Measurements from ENCODE around the gene RHBDL2.
"Not testable (repeated sequence)": the region's sequence is repeated elsewhere in the genome, so short reads cannot be mapped to it uniquely, and the experiment has no call there.

RHBDL2 gene

GRCh38 chr1:38941527-38942019 lies at the start of gene RHBDL2:
TSS of gene RHBDL2 (minus strand) at chr1:38941830. CDS start at chr1:38919212, 22,618 bp downstream.
- Mint-ChIP-seq H3K27me3 (no peaks in the 10 kb centered on the region), H3K4me1 (ENCODE audit: low read depth) (no peaks in the 10 kb centered on the region), H3K27ac (no peak within 1 kb of the TSS), H3K36me3 (ENCODE audit: low read depth) (no peaks in the 10 kb centered on the region), H3K4me3 (no peak within 1 kb of the TSS), H3K9me3 (no peaks in the 10 kb centered on the region)

DNA sequence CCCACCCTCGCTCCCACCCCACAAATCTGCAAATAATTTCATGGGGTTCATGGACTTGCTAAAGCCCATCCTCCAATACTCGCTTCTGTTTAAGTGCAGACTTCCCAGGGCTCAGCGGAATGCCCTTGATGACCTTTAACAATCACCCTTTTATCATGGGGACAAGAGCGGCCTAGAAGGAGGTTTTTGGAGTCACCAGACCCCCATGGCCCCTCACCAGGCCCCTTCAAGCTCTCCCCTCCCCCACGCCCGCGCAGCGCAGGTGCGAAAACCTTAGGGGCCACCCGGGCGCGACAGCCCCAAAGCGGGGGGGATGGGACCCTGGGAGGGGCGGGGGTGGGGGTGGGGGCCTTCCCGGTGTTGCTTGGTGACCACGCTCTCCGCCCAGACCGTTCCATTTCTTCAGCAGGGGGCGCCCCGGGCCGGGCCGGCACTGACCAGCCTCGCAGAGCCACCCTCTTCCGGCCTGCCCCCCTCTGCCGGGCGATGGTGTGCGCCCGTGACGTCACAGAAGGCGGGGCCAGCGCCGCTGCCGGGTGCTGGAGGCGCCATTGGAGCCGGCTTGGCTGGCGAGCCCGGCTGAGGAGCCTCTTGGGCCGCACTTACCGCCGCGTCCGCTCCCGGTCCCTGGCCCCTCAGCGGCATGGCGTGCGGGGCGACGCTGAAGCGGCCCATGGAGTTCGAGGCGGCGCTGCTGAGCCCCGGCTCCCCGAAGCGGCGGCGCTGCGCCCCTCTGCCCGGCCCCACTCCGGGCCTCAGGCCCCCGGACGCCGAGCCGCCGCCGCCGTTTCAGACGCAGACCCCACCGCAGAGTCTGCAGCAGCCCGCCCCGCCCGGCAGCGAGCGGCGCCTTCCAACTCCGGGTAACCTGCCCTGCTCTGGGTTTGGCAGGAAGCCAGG lies 49.4 kb upstream of the RHBDL2 start, which contains the start of gene AKIRIN1:
Gene AKIRIN1 (plus strand): TSS at position 539 of the 900 bp plus-strand sequence. CDS start 105 bp downstream, at position 644.
- Mint-ChIP-seq H3K27me3 (no peaks in the 10 kb centered on the region), H3K9me3 (no peaks in the 10 kb centered on the region), H3K27ac (peak within 1 kb of the TSS; percentile 91), H3K36me3 (ENCODE audit: low read depth) (peaks cover 30% of the 10 kb centered on the region), H3K4me1 (ENCODE audit: low read depth) (peaks cover 53% of the 10 kb centered on the region), H3K4me3 (peak within 1 kb of the TSS; percentile 96)

GRCh38 chr1:38990386-38990737 lies 48.7 kb upstream of the RHBDL2 start:
- Mint-ChIP-seq H3K27ac (peak overlapping the region; percentile 82), H3K36me3 (ENCODE audit: low read depth) (peaks cover 27% of the 10 kb centered on the region), H3K4me3 (peak overlapping the region; percentile 79), H3K4me1 (ENCODE audit: low read depth) (peaks cover 47% of the 10 kb centered on the region), H3K27me3 (no peaks in the 10 kb centered on the region), H3K9me3 (no peaks in the 10 kb centered on the region)

DNA sequence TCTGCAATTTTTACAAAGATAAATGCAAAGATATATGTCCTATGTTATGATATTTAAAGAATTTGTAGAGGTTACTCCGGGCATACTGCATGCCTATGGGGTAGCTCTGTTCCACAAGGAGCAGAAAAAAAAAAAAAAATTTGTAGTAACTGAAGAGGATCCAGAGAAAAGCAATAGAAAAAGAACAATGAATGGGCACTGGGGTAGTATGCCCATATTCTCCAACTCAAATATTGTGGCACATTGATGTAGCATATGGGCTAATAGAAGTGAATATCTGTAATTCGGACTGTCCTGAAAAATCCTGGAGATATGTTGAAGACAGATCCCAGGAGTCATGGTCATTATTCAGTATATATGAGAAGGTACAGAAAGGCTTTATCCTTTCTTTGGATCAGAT lies 48.3 kb upstream of the RHBDL2 start:
- Mint-ChIP-seq H3K27me3 (no peaks in the 10 kb centered on the region), H3K4me3 (peak overlapping the region; percentile 79), H3K27ac (peak overlapping the region; percentile 82), H3K36me3 (ENCODE audit: low read depth) (peaks cover 24% of the 10 kb centered on the region), H3K4me1 (ENCODE audit: low read depth) (peaks cover 43% of the 10 kb centered on the region), H3K9me3 (no peaks in the 10 kb centered on the region)

GRCh38 chr1:38979380-38979779 lies 37.8 kb upstream of the RHBDL2 start:
- H3K36me3 Mint-ChIP-seq (ENCODE audit: low read depth); H3K9me3 Mint-ChIP-seq; H3K4me3 Mint-ChIP-seq; H3K27me3 Mint-ChIP-seq; H3K27ac Mint-ChIP-seq; H3K4me1 Mint-ChIP-seq (ENCODE audit: low read depth): not testable (repeated sequence)

DNA sequence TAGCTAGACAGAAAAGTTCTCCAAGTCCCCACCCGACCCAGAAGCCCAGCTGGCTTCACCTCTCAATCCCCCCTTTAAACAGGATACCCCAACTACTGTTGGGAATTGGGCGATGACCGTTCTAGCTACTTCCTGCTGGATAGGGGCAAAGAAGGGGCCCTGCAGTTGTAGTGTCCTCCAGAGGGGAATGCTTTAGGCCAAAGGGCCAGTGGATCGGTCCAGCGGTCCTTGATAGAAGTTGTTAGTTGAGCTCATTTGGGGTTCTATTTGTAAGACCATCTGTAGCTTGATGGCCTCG lies 36.6 kb upstream of the RHBDL2 start:
- not testable (repeated sequence) for H3K4me1 Mint-ChIP-seq (ENCODE audit: low read depth); H3K27me3 Mint-ChIP-seq; H3K9me3 Mint-ChIP-seq; H3K4me3 Mint-ChIP-seq; H3K36me3 Mint-ChIP-seq (ENCODE audit: low read depth); H3K27ac Mint-ChIP-seq

DNA sequence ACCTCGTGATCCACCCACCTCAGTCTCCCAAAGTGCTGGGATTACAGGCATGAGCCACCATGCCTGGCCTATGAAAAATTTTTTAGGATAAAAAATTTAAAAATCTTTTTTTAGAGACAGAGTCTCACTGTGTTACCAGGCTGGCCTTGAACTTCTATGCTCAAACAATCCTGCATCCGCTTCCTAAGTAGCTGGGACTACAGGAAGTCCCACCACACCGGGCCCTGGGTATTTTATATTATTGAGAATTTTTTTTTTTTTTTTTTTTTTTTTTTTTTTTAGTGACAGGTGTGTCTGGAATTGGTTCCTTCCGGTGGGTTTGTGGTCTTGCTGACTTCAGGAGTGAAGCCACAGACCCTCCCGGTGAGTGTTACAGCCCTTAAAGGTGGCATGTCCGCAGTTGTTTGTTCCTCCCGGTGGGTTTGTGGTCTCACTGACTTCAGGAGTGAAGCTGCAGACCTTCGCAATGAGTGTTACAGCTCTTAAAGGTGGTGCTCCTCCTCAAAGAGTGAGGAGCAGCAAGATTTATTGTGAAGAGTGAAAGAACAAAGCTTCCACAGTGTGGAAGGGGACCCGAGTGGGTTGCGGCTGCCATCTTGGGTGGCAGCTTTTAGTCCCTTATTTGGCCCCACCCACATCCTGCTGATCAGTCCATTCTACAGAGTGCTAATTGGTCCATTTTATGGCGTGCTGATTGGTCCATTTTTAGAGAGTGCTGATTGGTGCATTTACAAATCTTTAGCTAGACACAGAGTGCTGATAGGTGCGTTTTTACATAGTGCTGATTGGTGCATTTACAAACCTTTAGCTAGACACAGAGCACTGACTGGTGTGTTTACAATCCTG lies 36.0 kb upstream of the RHBDL2 start:
- peak overlapping the region; percentile 74 for H3K27ac Mint-ChIP-seq
- H3K27me3 Mint-ChIP-seq = not testable (repeated sequence)
- peak overlapping the region; percentile 61 for H3K4me3 Mint-ChIP-seq

GRCh38 chr1:38973659-38974437 lies 32.2 kb upstream of the RHBDL2 start:
- H3K9me3 Mint-ChIP-seq = no peaks in the 10 kb centered on the region
- peaks cover 5% of the 10 kb centered on the region for H3K4me1 Mint-ChIP-seq (ENCODE audit: low read depth)
- no peak overlapping the region for H3K27ac Mint-ChIP-seq
- H3K36me3 Mint-ChIP-seq (ENCODE audit: low read depth) = no peaks in the 10 kb centered on the region
- no peak overlapping the region for H3K4me3 Mint-ChIP-seq
- H3K27me3 Mint-ChIP-seq = no peaks in the 10 kb centered on the region

More for the DNA sequence above, 36.0 kb upstream of the RHBDL2 start:
- not testable (repeated sequence) for H3K36me3 Mint-ChIP-seq (ENCODE audit: low read depth); H3K4me1 Mint-ChIP-seq (ENCODE audit: low read depth); H3K9me3 Mint-ChIP-seq

DNA sequence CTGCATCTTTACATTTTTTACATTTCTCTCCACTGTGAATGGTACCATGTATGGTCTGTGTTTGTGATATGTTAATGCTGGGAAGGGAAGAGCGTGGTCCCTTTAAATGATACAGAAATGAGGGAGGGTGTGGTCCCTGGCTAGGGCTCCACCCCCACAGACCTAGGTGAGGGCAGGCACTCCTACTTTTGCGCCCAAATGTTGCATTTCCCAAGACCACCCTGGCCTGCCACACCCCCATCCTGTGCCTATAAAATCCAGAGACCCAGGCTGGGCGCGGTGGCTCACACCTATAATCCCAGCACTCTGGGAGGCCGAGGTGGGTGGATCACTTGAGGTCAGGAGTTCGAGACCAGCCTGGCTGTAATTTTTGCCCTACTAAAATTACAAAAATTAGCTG lies 31.5 kb upstream of the RHBDL2 start:
- H3K36me3 Mint-ChIP-seq (ENCODE audit: low read depth); H3K27ac Mint-ChIP-seq; H3K27me3 Mint-ChIP-seq; H3K9me3 Mint-ChIP-seq; H3K4me1 Mint-ChIP-seq (ENCODE audit: low read depth); H3K4me3 Mint-ChIP-seq: not testable (repeated sequence)

- Mint-ChIP-seq H3K9me3 (no peaks in the 10 kb centered on the region), H3K36me3 (ENCODE audit: low read depth) (no peaks in the 10 kb centered on the region), H3K27ac (no peak overlapping the region), H3K27me3 (no peaks in the 10 kb centered on the region), H3K4me3 (no peak overlapping the region), H3K4me1 (ENCODE audit: low read depth) (no peaks in the 10 kb centered on the region)
Measured at GRCh38 chr1:38964140-38964548, 22.5 kb upstream of the RHBDL2 start.

- H3K4me3 Mint-ChIP-seq = no peak overlapping the region
- H3K36me3 Mint-ChIP-seq (ENCODE audit: low read depth) = no peaks in the 10 kb centered on the region
- H3K9me3 Mint-ChIP-seq = no peaks in the 10 kb centered on the region
- peak overlapping the region; percentile 12 for H3K27ac Mint-ChIP-seq
- H3K27me3 Mint-ChIP-seq = no peaks in the 10 kb centered on the region
- no peaks in the 10 kb centered on the region for H3K4me1 Mint-ChIP-seq (ENCODE audit: low read depth)
Measured at GRCh38 chr1:38962560-38962959, 20.9 kb upstream of the RHBDL2 start.

DNA sequence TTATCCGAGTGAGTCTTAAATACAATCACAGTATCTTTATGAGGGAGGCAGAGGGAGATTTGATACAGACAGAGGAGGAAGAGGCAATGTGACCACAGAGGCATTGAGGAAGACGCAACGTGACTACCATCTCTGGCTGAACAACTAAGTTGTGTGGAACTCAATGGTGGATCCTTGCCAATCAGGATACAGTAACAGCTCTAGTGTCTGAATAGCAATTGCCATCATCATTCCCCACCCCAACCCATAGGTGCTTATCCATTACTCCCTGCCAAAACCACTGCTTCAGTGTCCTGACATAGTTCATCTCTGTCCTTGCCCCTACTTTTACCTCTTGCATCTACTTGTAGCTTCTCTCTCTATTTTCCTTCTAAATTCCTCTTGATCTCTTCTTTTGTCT lies 20.5 kb upstream of the RHBDL2 start:
- Mint-ChIP-seq H3K36me3 (ENCODE audit: low read depth) (no peaks in the 10 kb centered on the region), H3K4me1 (ENCODE audit: low read depth) (no peaks in the 10 kb centered on the region), H3K9me3 (no peaks in the 10 kb centered on the region), H3K4me3 (no peak overlapping the region), H3K27ac (peak overlapping the region; percentile 12), H3K27me3 (no peaks in the 10 kb centered on the region)

GRCh38 chr1:38958967-38959366 lies 17.3 kb upstream of the RHBDL2 start:
- H3K36me3 Mint-ChIP-seq (ENCODE audit: low read depth) = no peaks in the 10 kb centered on the region
- no peak overlapping the region for H3K27ac Mint-ChIP-seq
- no peak overlapping the region for H3K4me3 Mint-ChIP-seq
- H3K27me3 Mint-ChIP-seq = no peaks in the 10 kb centered on the region
- H3K4me1 Mint-ChIP-seq (ENCODE audit: low read depth) = no peaks in the 10 kb centered on the region
- H3K9me3 Mint-ChIP-seq = no peaks in the 10 kb centered on the region

GRCh38 chr1:38953433-38953860 lies 11.8 kb upstream of the RHBDL2 start:
- Mint-ChIP-seq H3K4me1 (ENCODE audit: low read depth) (peaks cover 8% of the 10 kb centered on the region), H3K4me3 (no peak overlapping the region), H3K27me3 (no peaks in the 10 kb centered on the region), H3K36me3 (ENCODE audit: low read depth) (no peaks in the 10 kb centered on the region), H3K9me3 (no peaks in the 10 kb centered on the region), H3K27ac (no peak overlapping the region)

DNA sequence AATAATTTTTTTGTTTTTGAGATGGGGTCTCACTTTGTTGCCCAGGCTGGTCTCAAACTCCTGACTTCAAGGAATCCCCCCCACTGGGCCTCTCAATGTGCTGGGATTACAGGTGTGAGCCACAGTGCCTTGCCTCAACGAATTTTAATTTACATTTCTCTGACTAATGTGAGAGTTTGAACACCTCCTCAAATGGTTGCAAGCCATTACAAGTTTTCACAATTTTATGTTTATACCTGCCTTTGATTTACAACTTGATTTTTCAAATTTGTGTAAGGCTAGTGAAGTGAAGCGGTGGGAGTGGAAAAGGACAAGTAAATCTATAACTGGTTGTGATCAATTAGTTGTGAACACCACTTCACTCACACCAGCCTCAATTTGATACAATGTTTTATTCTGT lies 8.9 kb upstream of the RHBDL2 start:
- H3K27me3 Mint-ChIP-seq = no peaks in the 10 kb centered on the region
- H3K27ac Mint-ChIP-seq = no peak overlapping the region
- no peaks in the 10 kb centered on the region for H3K36me3 Mint-ChIP-seq (ENCODE audit: low read depth)
- peaks cover 8% of the 10 kb centered on the region for H3K4me1 Mint-ChIP-seq (ENCODE audit: low read depth)
- no peak overlapping the region for H3K4me3 Mint-ChIP-seq
- H3K9me3 Mint-ChIP-seq = no peaks in the 10 kb centered on the region
